ENCODE measurements around the gene SBNO1.

SBNO1 gene

DNA sequence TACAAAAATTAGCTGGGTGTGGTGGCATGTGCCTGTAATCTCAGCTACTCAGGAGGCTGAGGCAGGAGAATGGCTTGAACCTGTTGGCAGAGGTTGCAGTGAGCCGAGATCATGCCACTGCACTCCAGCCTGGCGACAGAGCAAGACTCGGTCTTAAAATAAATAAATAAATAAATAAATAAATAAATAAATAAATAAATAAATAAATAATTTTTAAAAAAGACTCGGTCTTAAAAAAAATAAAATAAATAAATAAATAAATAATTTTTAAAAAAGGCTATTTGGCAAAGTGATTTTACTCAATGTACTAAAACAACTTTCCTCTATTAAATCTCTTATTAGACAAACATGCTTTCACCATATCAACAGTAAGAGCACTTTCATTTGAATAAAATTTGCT lies 51.6 kb downstream of the SBNO1 start (continued):
- TF ChIP-seq, protein P1, sequence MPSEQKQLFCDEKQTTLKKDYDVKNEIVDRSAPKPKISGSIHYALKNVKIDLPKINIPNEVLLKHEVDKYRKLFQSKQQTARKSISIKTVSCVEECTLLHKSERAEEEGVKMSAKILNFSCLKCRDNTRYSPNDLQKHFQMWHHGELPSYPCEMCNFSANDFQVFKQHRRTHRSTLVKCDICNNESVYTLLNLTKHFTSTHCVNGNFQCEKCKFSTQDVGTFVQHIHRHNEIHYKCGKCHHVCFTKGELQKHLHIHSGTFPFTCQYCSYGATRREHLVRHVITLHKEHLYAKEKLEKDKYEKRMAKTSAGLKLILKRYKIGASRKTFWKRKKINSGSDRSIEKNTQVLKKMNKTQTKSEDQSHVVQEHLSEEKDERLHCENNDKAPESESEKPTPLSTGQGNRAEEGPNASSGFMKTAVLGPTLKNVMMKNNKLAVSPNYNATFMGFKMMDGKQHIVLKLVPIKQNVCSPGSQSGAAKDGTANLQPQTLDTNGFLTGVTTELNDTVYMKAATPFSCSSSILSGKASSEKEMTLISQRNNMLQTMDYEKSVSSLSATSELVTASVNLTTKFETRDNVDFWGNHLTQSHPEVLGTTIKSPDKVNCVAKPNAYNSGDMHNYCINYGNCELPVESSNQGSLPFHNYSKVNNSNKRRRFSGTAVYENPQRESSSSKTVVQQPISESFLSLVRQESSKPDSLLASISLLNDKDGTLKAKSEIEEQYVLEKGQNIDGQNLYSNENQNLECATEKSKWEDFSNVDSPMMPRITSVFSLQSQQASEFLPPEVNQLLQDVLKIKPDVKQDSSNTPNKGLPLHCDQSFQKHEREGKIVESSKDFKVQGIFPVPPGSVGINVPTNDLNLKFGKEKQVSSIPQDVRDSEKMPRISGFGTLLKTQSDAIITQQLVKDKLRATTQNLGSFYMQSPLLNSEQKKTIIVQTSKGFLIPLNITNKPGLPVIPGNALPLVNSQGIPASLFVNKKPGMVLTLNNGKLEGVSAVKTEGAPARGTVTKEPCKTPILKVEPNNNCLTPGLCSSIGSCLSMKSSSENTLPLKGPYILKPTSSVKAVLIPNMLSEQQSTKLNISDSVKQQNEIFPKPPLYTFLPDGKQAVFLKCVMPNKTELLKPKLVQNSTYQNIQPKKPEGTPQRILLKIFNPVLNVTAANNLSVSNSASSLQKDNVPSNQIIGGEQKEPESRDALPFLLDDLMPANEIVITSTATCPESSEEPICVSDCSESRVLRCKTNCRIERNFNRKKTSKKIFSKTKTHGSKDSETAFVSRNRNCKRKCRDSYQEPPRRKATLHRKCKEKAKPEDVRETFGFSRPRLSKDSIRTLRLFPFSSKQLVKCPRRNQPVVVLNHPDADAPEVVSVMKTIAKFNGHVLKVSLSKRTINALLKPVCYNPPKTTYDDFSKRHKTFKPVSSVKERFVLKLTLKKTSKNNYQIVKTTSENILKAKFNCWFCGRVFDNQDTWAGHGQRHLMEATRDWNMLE (tag by site-specific recombination; conservative IDR thresholded peaks at IDR 0.05; ENCODE audit: low read depth): peak; percentile 97
- peak; percentile 61; the same call in 1 of the 2 replicates for TF ChIP-seq MZF1 (tag by site-specific recombination; IDR thresholded peaks at IDR 0.05; ENCODE audit: borderline replicate concordance)
- peak; percentile 79 for TF ChIP-seq ZNF664 (tag by site-specific recombination; IDR thresholded peaks at IDR 0.05)
- peak; percentile 45; the same call in 1 of the 2 replicates for TF ChIP-seq ZNF366 (tag by site-specific recombination; conservative IDR thresholded peaks at IDR 0.05)
- TF ChIP-seq ZNF433 (tag by site-specific recombination; IDR thresholded peaks at IDR 0.05; ENCODE audit: low read depth): peak; percentile 57
- TF ChIP-seq OVOL3 (tag by site-specific recombination; IDR thresholded peaks at IDR 0.05): peak; percentile 27; the same call in 1 of the 2 replicates
- TF ChIP-seq ZBTB8A (tag by site-specific recombination; IDR thresholded peaks at IDR 0.05): peak; percentile 90
- peak; percentile 95 for TF ChIP-seq ZNF510 (tag by site-specific recombination; IDR thresholded peaks at IDR 0.05; ENCODE audit: insufficient replicate concordance)
- TF ChIP-seq, protein P2, sequence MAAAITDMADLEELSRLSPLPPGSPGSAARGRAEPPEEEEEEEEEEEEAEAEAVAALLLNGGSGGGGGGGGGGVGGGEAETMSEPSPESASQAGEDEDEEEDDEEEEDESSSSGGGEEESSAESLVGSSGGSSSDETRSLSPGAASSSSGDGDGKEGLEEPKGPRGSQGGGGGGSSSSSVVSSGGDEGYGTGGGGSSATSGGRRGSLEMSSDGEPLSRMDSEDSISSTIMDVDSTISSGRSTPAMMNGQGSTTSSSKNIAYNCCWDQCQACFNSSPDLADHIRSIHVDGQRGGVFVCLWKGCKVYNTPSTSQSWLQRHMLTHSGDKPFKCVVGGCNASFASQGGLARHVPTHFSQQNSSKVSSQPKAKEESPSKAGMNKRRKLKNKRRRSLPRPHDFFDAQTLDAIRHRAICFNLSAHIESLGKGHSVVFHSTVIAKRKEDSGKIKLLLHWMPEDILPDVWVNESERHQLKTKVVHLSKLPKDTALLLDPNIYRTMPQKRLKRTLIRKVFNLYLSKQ (tag by site-specific recombination; IDR thresholded peaks at IDR 0.05; ENCODE audit: borderline replicate concordance): peak; percentile 67; the same call in 1 of the 2 replicates
- TF ChIP-seq ZNF654 (tag by site-specific recombination; IDR thresholded peaks at IDR 0.05; ENCODE audit: low read depth): peak; percentile 56
- peak; percentile 25; the same call in 1 of the 2 replicates for TF ChIP-seq ZNF138 (tag by site-specific recombination; IDR thresholded peaks at IDR 0.05; ENCODE audit: borderline replicate concordance)

DNA sequence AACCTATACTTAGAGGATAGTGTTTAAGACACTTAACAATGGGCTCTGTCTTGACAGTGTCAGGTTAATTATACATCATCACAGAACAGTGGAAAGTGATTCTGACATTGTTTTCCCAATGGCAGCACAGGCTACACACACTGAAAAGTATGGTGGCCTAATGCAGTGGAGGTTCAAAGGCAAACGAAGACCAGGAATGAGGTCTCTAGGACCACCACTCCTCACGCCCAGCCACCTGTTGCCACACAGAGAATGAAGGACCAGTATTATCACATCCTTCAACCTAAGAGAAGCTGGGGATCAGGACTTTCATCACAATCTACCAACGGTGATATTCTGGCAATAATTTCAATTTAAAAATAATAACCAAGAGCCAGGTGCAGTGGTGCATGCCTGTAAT lies 58.4 kb downstream of the SBNO1 start:
- H3K36me3 ChIP-seq (ENCODE audit: control insufficient read depth in 2 of 2, insufficient read depth in 1 of 2, low read length in 2 of 2): peaks cover 75 to 89% of the 10 kb centered on the region in 2 experiments
- ChIA-PET CTCF (no interaction called here), POLR2A (interaction anchor here (0.7 kb wide), 1 partner anchor 271 kb away, joined by 4 read pairs; no protein-coding TSS in a partner anchor)
- no peaks in the 10 kb centered on the region for H3K9me3 ChIP-seq (ENCODE audit: control insufficient read depth, insufficient read depth, low read depth, low read length)
- H3K4me1 ChIP-seq (ENCODE audit: control insufficient read depth, insufficient read depth, low read length): no peaks in the 10 kb centered on the region
- no peak overlapping the region for H3K4me3 ChIP-seq (ENCODE audit: low read depth, low read length)
- TF ChIP-seq ZNF654 (tag by site-specific recombination; IDR thresholded peaks at IDR 0.05; ENCODE audit: low read depth) (no peak), SCRT2 (tag by site-specific recombination; IDR thresholded peaks at IDR 0.05) (peak; percentile 86), SCRT1 (tag by site-specific recombination; IDR thresholded peaks at IDR 0.05; ENCODE audit: borderline replicate concordance) (peak; percentile 66; the same call in 1 of the 2 replicates)
- H3K27ac ChIP-seq (ENCODE audit: extremely low read depth, low read depth, low read length): no peak overlapping the region

DNA sequence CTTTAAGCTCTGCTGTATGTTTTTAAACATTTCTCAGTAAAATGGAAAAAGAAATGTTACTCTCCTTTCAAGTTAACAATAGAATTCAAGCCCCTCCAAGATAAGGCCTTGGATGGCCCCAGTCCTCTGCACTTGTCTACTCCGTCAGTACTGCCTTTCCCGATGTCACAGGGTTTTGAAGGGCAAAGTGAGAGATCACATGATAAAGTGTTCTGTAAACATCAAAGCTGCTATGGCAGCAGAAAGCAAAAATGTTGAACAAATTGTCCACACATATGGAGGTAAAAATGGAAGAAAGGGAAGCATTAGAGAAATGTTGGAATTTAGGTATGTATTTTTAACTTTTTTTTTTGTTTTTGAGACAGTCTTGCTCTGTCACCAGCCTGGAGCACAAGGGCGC lies 59.5 kb downstream of the SBNO1 start:
- peaks cover 72 to 85% of the 10 kb centered on the region in 2 experiments for H3K36me3 ChIP-seq (ENCODE audit: control insufficient read depth in 2 of 2, insufficient read depth in 1 of 2, low read length in 2 of 2)
- no peaks in the 10 kb centered on the region for H3K4me1 ChIP-seq (ENCODE audit: control insufficient read depth, insufficient read depth, low read length)
- no peaks in the 10 kb centered on the region for H3K9me3 ChIP-seq (ENCODE audit: control insufficient read depth, insufficient read depth, low read depth, low read length)
- ChIA-PET CTCF (interaction anchor here (0.6 to 0.7 kb wide), 2 partner anchors 74 to 80 kb away, joined by 3 read pairs; no protein-coding TSS in a partner anchor), POLR2A (no interaction called here)
- no peak overlapping the region for H3K27ac ChIP-seq (ENCODE audit: extremely low read depth, low read depth, low read length)
- H3K4me3 ChIP-seq (ENCODE audit: low read depth, low read length): no peak overlapping the region
- TF ChIP-seq, protein P3, sequence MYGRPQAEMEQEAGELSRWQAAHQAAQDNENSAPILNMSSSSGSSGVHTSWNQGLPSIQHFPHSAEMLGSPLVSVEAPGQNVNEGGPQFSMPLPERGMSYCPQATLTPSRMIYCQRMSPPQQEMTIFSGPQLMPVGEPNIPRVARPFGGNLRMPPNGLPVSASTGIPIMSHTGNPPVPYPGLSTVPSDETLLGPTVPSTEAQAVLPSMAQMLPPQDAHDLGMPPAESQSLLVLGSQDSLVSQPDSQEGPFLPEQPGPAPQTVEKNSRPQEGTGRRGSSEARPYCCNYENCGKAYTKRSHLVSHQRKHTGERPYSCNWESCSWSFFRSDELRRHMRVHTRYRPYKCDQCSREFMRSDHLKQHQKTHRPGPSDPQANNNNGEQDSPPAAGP (tag by site-specific recombination; IDR thresholded peaks at IDR 0.05): no peak
- no peak for TF ChIP-seq GLIS2 (tag by site-specific recombination; IDR thresholded peaks at IDR 0.05)
- TF ChIP-seq ZSCAN16 (tag by site-specific recombination; IDR thresholded peaks at IDR 0.05): peak; percentile 69; the same call in 1 of the 2 replicates

All from HEK293 (cell line).